Erythroblast (primary cell): ENCODE measurements around the gene IGF2BP3.

ENCODE experiments used
- GATA1 ChIP-seq: IDR thresholded peaks from 2 replicates; pipeline ENCODE4 v1.6.1; 2011; ENCODE audit warnings: low read depth, mild to moderate bottlenecking, control low read depth, low read length, moderate library complexity
- POLR2A ChIP-seq: IDR thresholded peaks from 2 replicates; pipeline ENCODE4 v1.6.1; 2011; ENCODE audit warnings: mild to moderate bottlenecking, low read length

GRCh38 chr7:23299770-23300300, 170.5 kb downstream of the IGF2BP3 start:
- TF ChIP-seq POLR2A = no peak
- TF ChIP-seq GATA1 = no peak
